H9 (cell line): Measurements from ENCODE around the gene CLCA4. TPM values are rescaled to one million over a fixed set of nuclear protein-coding genes. Genes with fewer than 3 reads are reported as not detected.

Experiments
- DNase-seq: peaks from one replicate; pipeline ENCODE4 v3.0.0-alpha.2; 2017
- H2AFZ ChIP-seq: one replicate; pipeline ENCODE4 v1.6.1; 2013; ENCODE audit warnings: mild to moderate bottlenecking, low read length, control low read depth, moderate library complexity
- H2AK5ac ChIP-seq: 2 replicates; pipeline ENCODE4 v1.6.1; 2013; ENCODE audit warnings: low read length, control low read depth, mixed read lengths; ENCODE audit not compliant: insufficient read length
- H2BK120ac ChIP-seq: one replicate; pipeline ENCODE4 v1.6.1; 2013; ENCODE audit warnings: low read depth, mild to moderate bottlenecking, low read length, control low read depth, inconsistent platforms; ENCODE audit not compliant: poor library complexity, severe bottlenecking
- H2BK12ac ChIP-seq: 2 replicates; pipeline ENCODE4 v1.6.1; 2013; ENCODE audit warnings: low read length, control low read depth, mixed read lengths, low read depth; ENCODE audit not compliant: insufficient read length
- H2BK15ac ChIP-seq: 2 replicates; pipeline ENCODE4 v1.6.1; 2013; ENCODE audit warnings: low read depth, low read length, control low read depth
- H2BK20ac ChIP-seq: one replicate; pipeline ENCODE4 v1.6.1; 2013; ENCODE audit warnings: low read depth, mild to moderate bottlenecking, low read length, control low read depth, inconsistent platforms; ENCODE audit not compliant: poor library complexity, severe bottlenecking
- H2BK5ac ChIP-seq: 2 replicates; pipeline ENCODE4 v1.6.1; 2013; ENCODE audit warnings: low read length, control low read depth, mixed read lengths; ENCODE audit not compliant: insufficient read length
- H3K14ac ChIP-seq: 2 replicates; pipeline ENCODE4 v1.6.1; 2013; ENCODE audit warnings: low read length, control low read depth; ENCODE audit not compliant: insufficient read depth
- H3K18ac ChIP-seq: 2 replicates; pipeline ENCODE4 v1.6.1; 2013; ENCODE audit warnings: low read depth, mild to moderate bottlenecking, mixed read lengths, low read length, control low read depth; ENCODE audit not compliant: insufficient read length
- H3K23ac ChIP-seq: 2 replicates; pipeline ENCODE4 v1.6.1; 2013; ENCODE audit warnings: low read length, control low read depth, mixed read lengths, low read depth; ENCODE audit not compliant: insufficient read length
- H3K23me2 ChIP-seq: 2 replicates; pipeline ENCODE4 v1.6.1; 2013; ENCODE audit warnings: low read depth, mild to moderate bottlenecking, mixed read lengths, low read length, control low read depth; ENCODE audit not compliant: insufficient read length, poor library complexity, severe bottlenecking
- H3K27ac ChIP-seq: 2 replicates; pipeline ENCODE4 v1.5.1; 2013; ENCODE audit warnings: low read length, control low read depth, mixed read lengths, low read depth; ENCODE audit not compliant: insufficient read length
- H3K27me3 ChIP-seq: 2 replicates; pipeline ENCODE4 v1.6.1; 2013; ENCODE audit warnings: low read length, control low read depth, inconsistent platforms; ENCODE audit not compliant: insufficient read depth
- H3K4ac ChIP-seq: 2 replicates; pipeline ENCODE4 v1.6.1; 2013; ENCODE audit warnings: low read depth, mild to moderate bottlenecking, control low read depth, inconsistent platforms, low read length, moderate library complexity
- H3K4me1 ChIP-seq: 2 replicates; pipeline ENCODE4 v1.6.1; 2013; ENCODE audit warnings: low read length, control low read depth, inconsistent platforms; ENCODE audit not compliant: insufficient read depth
- H3K4me2 ChIP-seq: 2 replicates; pipeline ENCODE4 v1.6.1; 2013; ENCODE audit warnings: low read length, control low read depth, mixed read lengths; ENCODE audit not compliant: insufficient read length, insufficient read depth
- H3K56ac ChIP-seq: 2 replicates; pipeline ENCODE4 v1.6.1; 2013; ENCODE audit warnings: low read depth, mild to moderate bottlenecking, mixed read lengths, low read length, control low read depth; ENCODE audit not compliant: insufficient read length
- H3K79me1 ChIP-seq: 2 replicates; pipeline ENCODE4 v1.6.1; 2013; ENCODE audit warnings: low read depth, mild to moderate bottlenecking, moderate library complexity, low read length, control low read depth, inconsistent platforms; ENCODE audit not compliant: insufficient read depth, poor library complexity, severe bottlenecking
- H3K79me2 ChIP-seq: 2 replicates; pipeline ENCODE4 v1.6.1; 2013; ENCODE audit warnings: low read length, control low read depth, inconsistent platforms; ENCODE audit not compliant: insufficient read depth
- H3K9ac ChIP-seq: 2 replicates; pipeline ENCODE4 v1.6.1; 2013; ENCODE audit warnings: low read length, control low read depth, mixed read lengths; ENCODE audit not compliant: insufficient read length; ENCODE audit errors: extremely low read depth
- H3K9me3 ChIP-seq: one replicate; pipeline ENCODE4 v1.6.1; 2013; ENCODE audit warnings: low read depth, low read length, inconsistent platforms; ENCODE audit not compliant: control insufficient read depth
- H3T11ph ChIP-seq: one replicate; pipeline ENCODE4 v1.6.1; 2013; ENCODE audit warnings: mild to moderate bottlenecking, low read length, control low read depth, inconsistent platforms
- H4K20me1 ChIP-seq: one replicate; pipeline ENCODE4 v1.6.1; 2013; ENCODE audit not compliant: control insufficient read depth, insufficient read length, insufficient read depth
- H4K5ac ChIP-seq: 2 replicates; pipeline ENCODE4 v1.6.1; 2013; ENCODE audit warnings: low read depth, mild to moderate bottlenecking, mixed read lengths, low read length, control low read depth; ENCODE audit not compliant: insufficient read length
- H4K8ac ChIP-seq: replicated peaks from 2 replicates; pipeline ENCODE4 v1.6.1; 2013; ENCODE audit warnings: low read length, control low read depth, mixed read lengths, low read depth; ENCODE audit not compliant: insufficient read length
- H4K91ac ChIP-seq: 2 replicates; pipeline ENCODE4 v1.6.1; 2013; ENCODE audit warnings: low read depth, mild to moderate bottlenecking, moderate library complexity, mixed read lengths, low read length, control low read depth; ENCODE audit not compliant: insufficient read length
- H3K27ac Mint-ChIP-seq, 3 experiments: 2 replicates in 2 of 3; 3 replicates in 1 of 3; pipeline ENCODE4 v1.8.0; 2020 to 2021; ENCODE audit warnings: mixed read lengths in 3 of 3, mild to moderate bottlenecking in 1 of 3, moderate library complexity in 1 of 3
- H3K27me3 Mint-ChIP-seq: 2 replicates; pipeline ENCODE4 v1.8.0; 2021; ENCODE audit warnings: low read depth, mild to moderate bottlenecking, moderate library complexity, mixed read lengths
- H3K36me3 Mint-ChIP-seq, 3 experiments: 2 replicates in 2 of 3; 3 replicates in 1 of 3; pipeline ENCODE4 v1.8.0; 2020 to 2021; ENCODE audit warnings: low read depth in 3 of 3, mixed read lengths in 3 of 3; ENCODE audit not compliant: insufficient read depth in 1 of 3
- H3K4me1 Mint-ChIP-seq, 2 experiments: 2 replicates each; pipeline ENCODE4 v1.8.0; 2020; ENCODE audit warnings: mixed read lengths in 2 of 2
- H3K4me3 Mint-ChIP-seq, 2 experiments: 2 replicates in 1 of 2; 3 replicates in 1 of 2; pipeline ENCODE4 v1.8.0; 2020 to 2021; ENCODE audit warnings: mild to moderate bottlenecking in 2 of 2, mixed read lengths in 2 of 2, moderate library complexity in 1 of 2
- H3K9me3 Mint-ChIP-seq, 2 experiments: 2 replicates in 1 of 2; 3 replicates in 1 of 2; pipeline ENCODE4 v1.8.0; 2020; ENCODE audit warnings: mild to moderate bottlenecking in 2 of 2, mixed read lengths in 2 of 2, moderate library complexity in 1 of 2
- WGBS: extraction: QIAGEN DNeasy Blood & Tissue Kit; methylation state at CpG from one replicate; pipeline ENCODE4 v1.1.7; 2013; ENCODE audit warnings: missing lambda C conversion rate, low lambda C conversion rate, mixed read lengths; ENCODE audit not compliant: insufficient read length; ENCODE audit errors: extremely low coverage; 5-methylcytosine and 5-hydroxymethylcytosine counted together
- total RNA-seq: library from RNA; stranded (reverse); gene quantifications from 2 replicates; pipeline ENCODE4 v1.2.1, GENCODE V29; 2021
- TF ChIP-seq, protein P1 (sequence below): fragments of 200-600 bp; sonication (generic); conservative IDR thresholded peaks from 3 replicates; pipeline ENCODE4 v1.8.0; 2021; ENCODE audit warnings: antibody characterized with exemption, mild to moderate bottlenecking

Gene CLCA4
- total RNA-seq, 1 experiment from 2014 or later: not detected

DNA sequence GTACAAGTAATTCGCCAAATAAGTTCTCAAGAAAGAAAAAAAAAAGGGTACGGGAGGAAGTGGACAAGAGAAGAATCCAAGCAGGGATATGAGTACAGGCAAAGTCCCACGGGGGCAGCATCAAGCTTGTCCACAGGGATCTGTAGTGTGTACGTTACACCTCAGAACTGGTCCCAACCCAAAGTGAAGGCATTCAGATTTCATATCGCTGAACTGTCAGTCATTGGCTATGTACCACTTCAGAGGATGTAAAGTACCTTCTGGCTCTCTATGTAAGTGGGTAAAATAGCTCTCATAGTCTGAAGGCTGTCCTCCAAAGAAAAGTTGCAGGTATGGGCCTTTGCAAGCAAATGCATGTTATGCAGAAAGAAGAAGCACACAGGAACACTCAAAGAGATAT lies 8.1 kb upstream of the CLCA4 start:
- no peak overlapping the region for H4K5ac ChIP-seq
- no peak overlapping the region for H2BK15ac ChIP-seq
- H2BK120ac ChIP-seq: no peak overlapping the region
- H3K27ac ChIP-seq: no peak overlapping the region
- H3K4me1 ChIP-seq: no peaks in the 10 kb centered on the region
- Mint-ChIP-seq H3K9me3 (no peaks in the 10 kb centered on the region), H3K27ac (no peak overlapping the region), H3K36me3 (no peaks in the 10 kb centered on the region), H3K4me3 (no peak overlapping the region), H3K27me3 (no peaks in the 10 kb centered on the region), H3K4me1 (peaks cover 3 to 6% of the 10 kb centered on the region in 2 experiments)
- no CpG with 5 or more reads among the region's 5 CpGs for WGBS
- no peak overlapping the region for H3K4me2 ChIP-seq
- H3K56ac ChIP-seq: no peak overlapping the region
- no peak overlapping the region for H2BK5ac ChIP-seq
- H3K23me2 ChIP-seq: no peaks in the 10 kb centered on the region
- H3K23ac ChIP-seq: no peak overlapping the region
- no peak overlapping the region for H3K18ac ChIP-seq
- H3K27me3 ChIP-seq: no peaks in the 10 kb centered on the region
- no peak overlapping the region for H2AFZ ChIP-seq
- H3K14ac ChIP-seq: no peak overlapping the region
- no peak overlapping the region for H2AK5ac ChIP-seq
- H3K9me3 ChIP-seq: no peaks in the 10 kb centered on the region
- H4K8ac ChIP-seq: no peak overlapping the region
- no peaks in the 10 kb centered on the region for H3K79me1 ChIP-seq
- H2BK20ac ChIP-seq: no peak overlapping the region
- no peak overlapping the region for H2BK12ac ChIP-seq
- no peaks in the 10 kb centered on the region for H3K79me2 ChIP-seq
- TF ChIP-seq, protein P1, sequence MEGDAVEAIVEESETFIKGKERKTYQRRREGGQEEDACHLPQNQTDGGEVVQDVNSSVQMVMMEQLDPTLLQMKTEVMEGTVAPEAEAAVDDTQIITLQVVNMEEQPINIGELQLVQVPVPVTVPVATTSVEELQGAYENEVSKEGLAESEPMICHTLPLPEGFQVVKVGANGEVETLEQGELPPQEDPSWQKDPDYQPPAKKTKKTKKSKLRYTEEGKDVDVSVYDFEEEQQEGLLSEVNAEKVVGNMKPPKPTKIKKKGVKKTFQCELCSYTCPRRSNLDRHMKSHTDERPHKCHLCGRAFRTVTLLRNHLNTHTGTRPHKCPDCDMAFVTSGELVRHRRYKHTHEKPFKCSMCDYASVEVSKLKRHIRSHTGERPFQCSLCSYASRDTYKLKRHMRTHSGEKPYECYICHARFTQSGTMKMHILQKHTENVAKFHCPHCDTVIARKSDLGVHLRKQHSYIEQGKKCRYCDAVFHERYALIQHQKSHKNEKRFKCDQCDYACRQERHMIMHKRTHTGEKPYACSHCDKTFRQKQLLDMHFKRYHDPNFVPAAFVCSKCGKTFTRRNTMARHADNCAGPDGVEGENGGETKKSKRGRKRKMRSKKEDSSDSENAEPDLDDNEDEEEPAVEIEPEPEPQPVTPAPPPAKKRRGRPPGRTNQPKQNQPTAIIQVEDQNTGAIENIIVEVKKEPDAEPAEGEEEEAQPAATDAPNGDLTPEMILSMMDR: no peak
- H3K9ac ChIP-seq: no peak overlapping the region
- no peak overlapping the region for H3T11ph ChIP-seq
- H4K91ac ChIP-seq: no peak overlapping the region
- no peak overlapping the region for H3K4ac ChIP-seq
- DNase-seq: no peak
- no peaks in the 10 kb centered on the region for H4K20me1 ChIP-seq
